ENCODE measurements around the gene CSTPP1.
A peak's percentile ranks its signal among the peaks of the same experiment; 100 is the strongest.
"Not testable (repeated sequence)": the region's sequence is repeated elsewhere in the genome, so short reads cannot be mapped to it uniquely, and the experiment has no call there.

Gene CSTPP1

DNA sequence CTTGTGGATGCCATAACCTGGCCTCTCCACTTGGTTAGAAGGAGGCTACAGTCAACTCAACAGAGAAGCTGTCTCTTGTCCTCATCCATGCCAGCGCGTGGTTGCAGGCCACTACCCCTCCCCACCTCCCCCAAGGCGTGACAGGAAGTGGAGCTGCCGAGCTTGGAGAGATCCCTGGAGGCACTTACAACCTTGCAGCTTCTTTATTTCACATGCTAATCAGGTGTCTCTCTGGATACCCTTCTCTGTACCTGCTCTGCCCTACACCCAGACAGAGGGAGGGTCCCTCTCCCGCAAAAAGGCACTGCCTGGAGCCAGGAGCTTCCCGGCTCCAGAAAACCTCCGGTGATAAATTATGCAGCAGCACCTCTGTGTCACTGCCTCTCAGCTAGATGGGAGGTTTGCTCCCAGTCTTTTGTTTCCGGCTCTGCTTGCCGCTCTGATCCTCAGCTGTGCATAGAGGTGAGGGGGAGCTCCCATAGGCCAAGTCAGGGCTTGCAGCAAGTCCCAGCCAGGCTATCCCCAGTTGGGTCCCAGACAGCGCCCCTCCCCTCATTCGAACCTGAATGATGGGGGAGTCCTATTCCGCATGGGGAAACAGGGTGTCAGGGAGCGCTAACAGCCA, 23.9 kb upstream of the CSTPP1 start:
- DNase-seq (ENCODE audit: low spot score) = no peak

DNA sequence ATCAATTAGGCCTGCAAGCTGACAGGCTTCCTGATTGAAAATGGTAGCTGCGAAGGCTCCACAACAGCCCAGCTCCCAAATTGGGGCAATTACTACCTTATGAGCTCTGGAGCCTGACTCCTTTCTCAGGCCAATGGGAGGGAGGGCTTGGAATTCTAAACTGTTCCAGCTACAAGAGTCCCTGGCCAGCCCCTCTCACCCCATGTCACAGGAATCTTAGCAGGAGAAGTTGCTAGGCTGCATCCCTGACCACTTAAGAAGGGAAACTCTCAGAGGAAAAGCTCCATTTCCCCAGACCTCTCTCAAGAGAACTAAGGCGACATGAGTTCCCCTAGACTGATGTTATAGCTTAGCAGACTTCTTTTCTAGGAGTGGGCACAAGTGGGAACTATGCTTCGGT, 23.1 kb upstream of the CSTPP1 start:
- DNase-seq (ENCODE audit: low spot score) = no peak

DNA sequence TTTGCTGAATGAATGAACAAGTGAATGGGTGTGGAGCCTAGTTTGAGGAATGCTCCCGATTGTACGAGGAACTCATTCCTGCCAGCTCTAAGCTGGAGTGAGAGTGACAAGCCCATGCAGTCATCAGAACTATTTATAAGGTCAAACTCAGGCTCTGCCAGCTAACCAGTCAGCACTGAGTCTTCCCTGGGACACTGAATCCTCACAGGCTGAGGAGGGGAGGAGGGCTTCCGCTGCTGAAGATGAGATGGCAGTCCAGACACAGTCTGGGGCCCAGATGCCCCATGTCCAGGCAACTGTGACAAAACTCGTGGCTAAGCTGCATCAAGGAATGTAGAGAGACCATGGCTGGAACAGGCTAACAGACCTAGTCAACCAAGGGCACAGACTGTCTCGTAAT, 22.2 kb upstream of the CSTPP1 start:
- DNase-seq (ENCODE audit: low spot score) = no peak

DNA sequence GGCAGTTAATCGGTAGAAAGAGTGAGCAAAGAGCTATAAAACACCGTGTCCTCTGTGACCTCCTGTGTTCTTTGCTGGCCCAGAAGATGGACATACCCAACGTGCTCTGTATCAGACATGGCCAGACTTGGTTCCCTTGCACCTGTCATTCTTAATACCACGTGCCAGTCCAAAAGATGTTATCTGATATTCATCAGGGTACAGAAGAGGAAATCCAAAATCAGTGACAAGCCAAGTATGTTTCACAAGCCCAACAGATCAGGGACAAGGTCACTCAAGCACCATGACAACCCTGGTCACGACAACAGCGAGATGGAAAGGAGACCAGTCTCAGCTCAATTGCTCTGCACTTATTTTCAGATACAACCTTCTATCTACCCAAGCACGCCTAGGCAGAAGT, 21.7 kb upstream of the CSTPP1 start:
- DNase-seq (ENCODE audit: low spot score) = no peak

DNA sequence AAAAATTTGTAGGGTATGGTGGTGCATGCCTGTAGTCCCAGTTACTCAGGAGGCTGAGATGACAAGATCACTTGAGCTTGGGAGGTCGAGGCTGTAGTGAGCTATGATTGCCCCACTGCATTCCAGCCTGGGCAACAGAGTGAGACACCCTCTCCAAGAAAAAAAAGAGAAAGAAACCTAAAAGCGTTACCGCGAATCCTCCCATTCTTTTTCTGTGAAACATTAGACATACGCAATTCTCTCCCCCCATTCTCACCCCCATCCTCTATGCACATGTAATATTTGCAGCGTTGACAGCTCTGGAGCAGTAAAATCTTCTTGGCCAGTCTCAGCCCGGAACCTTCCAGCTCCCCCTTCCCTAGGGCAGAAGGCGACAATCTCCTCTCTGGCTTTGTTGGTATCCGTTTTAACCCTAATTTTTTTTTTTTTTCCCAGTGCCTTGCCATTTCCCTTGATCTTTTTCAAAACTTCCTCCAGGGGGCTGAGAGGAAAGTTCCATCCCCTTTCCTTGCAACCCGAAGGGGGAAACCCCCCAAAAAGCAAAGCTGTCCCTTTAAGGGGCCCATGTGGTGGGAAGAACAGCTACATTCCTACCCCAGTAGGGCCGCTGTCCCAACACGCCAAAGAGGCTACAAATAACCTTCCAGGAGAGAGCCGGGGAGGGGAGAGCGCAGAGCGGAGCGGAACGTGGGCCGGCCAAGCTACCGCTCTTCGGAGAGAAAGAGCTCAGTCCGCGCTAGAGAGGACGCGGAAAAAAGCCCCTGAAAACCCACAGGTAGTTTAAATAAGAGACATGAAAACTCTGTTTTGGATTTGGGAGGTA, 20.1 kb upstream of the CSTPP1 start:
- no peak for DNase-seq (ENCODE audit: low spot score)

DNA sequence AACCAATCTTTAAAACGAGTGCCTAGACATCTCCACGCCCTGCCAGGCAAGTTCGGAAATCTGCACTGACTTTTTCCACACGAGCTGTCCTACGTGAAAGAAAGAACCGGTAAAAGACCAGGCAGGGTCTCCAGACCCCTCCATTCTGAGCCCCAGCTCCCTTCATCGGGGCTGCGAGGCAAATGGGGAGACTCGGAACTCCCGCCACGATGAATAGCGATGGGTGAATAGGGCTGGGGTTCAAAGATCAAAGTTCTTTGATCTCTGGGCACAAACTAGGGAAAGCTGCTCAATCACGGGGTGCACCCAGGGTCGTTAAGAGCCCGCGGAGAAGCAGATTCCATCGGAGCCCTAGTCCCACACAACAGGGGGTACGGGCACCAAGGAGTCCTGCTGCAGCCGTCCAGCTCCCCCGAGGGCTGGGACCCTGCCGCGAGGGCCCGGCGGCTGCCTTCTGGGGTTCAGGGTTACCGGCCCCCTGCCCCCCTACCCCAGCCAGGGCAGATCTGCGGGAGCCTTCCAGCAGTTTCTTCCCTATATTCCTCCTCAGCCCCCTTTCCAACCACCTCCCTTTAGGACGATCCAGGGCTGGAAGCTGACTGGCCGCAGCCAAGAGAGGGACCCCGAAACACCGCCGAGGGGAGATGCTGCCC, 19.3 kb upstream of the CSTPP1 start:
- DNase-seq (ENCODE audit: low spot score) = no peak

DNA sequence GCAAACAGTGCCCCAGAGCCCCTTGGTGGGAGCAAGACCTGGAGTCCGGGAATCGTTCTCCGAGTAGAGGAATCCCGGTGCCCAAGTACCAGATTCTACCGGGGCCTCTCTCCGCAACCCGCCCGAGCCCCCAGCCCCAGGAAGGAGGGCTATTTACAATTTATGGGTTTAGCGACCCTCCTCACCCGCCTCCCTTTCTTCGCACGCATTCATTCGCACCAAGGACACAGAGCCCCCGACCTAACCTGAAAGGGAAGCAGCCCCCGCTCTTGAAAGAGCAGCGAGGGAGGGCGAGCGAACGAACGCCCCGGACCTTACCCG, 18.8 kb upstream of the CSTPP1 start:
- DNase-seq (ENCODE audit: low spot score) = no peak

DNA sequence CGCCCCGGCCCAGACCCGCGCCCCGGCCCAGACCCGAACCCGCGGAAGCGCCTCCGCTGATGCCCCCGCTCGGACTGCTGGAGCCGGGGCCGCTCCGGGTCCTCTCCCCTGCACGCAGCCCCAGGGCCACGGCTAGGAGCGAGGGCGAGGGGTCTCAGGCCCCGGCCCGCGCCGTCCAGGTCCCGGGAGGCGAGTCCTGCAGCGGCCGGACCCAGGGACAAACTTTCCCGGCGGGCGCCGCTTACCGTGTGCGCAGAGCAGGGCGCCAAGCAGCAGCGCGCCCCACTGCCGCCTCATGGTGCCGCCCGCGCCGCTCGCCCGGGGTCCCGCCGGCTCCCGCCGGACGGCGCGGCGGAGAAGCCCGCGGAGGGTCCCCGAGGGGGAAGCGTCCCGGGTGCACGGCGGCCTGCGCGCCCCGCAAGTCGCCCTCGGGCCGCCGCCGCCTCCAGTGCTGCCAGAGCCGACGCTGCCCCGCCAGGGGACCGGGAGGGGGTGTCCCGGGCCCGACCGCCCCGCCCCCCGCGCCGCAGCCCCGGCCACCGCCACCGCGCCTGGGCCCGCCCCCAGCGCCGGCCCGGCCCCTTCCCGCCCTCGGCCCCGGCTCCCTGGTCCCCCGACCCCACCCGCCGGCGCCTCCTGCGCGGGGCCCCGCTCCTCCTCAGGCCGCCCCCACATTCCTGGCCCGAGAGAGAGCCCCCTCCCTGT, 18.3 kb upstream of the CSTPP1 start, which contains the start of gene LRP4:
Gene LRP4 (minus strand): TSS at position 468 of the 705 bp plus-strand sequence. CDS start 171 bp downstream, at position 297.
- DNase-seq (ENCODE audit: low spot score) = no peak

DNA sequence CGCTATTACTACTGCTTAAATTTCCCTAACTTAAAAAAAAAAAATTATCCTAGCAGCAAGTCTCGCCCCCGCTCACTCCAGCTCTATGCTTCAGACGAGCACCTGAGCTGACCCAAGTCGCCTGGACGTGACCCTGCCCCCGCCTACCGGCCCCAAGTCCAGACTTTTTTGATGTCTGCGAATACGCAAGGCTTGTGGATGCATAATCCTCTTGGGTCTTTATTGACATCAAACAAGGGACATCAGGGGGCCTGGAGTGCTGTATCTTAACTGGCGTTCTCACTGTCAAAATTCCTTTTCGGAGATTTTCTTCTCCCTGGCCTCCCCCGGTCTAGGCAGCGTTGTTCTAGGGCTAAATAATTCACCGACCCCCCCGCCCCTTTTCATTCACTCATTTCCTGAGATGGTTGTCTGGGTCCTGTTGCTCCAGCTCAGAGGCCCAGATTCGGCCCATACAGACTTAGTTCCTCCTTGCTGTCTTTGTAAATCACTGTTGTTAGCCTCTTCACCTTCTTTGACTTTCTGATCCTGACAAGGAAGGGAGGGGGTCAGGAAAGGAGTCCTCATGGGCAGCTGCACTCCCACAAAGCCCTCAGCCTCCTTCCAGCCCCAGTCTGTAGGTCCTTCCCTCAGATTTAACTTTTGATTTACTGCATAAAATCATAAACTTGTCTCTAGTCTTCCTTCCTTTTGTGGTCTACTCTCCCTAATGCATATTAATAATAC, 17.6 kb upstream of the CSTPP1 start:
- no peak for DNase-seq (ENCODE audit: low spot score)

DNA sequence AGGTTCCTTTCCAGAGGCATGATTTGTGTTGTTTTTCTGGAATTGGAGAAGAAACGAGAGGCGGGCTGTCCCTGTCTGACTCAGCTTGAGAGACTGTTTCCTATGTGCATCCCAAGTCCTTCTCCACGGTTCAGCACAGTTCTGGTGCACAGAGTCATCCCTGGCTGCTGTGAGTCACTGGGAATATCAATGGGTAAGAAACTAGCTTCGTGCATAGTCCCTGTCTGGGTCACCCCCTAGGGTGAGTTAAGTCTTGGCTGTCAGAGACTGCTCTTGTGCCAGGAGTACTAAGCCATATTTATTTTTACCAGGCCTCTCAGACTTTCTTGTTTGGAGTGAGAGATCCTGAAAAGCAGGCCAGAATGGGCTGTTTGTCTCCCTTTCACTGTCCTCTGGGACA, 15.8 kb upstream of the CSTPP1 start:
- DNase-seq (ENCODE audit: low spot score) = no peak

DNA sequence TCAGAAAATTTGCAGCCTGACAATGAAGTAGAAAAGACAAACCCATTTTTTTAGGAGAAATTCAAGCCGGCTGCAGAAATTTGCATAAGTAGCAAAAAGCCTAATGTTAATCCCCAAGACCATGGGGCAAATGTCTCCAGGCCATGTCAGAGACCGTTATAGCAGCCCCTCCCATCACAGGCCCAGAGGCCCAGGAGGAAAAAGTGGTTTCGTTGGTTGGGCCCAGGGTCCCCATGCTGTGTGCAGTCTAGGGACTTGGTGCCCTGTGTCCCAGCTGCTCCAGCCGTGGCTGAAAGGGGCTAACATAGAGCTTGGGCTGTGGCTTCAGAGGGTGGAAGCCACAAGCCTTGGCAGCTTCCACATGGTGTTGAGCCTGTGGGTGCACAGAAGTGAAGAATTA, 8.6 kb upstream of the CSTPP1 start:
- not testable (repeated sequence) for DNase-seq (ENCODE audit: low spot score)

DNA sequence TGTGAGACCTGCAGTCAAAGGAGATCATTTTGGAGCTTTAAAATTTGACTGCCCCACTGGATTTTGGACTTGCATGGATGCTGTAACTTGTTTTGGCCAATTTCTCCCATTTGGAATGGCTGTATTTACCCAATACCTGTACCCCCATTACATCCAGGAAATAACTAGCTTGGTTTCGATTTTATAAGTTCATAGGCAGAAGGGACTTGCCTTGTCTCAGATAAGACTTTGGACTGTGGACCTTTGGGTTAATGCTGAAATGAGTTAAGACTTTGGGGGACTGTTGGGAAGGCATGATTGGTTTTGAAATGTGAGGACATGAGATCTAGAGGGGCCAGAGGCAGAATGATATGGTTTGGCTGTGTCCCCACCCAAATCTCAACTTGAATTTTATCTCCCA, 7.9 kb upstream of the CSTPP1 start:
- DNase-seq (ENCODE audit: low spot score) = not testable (repeated sequence)

DNA sequence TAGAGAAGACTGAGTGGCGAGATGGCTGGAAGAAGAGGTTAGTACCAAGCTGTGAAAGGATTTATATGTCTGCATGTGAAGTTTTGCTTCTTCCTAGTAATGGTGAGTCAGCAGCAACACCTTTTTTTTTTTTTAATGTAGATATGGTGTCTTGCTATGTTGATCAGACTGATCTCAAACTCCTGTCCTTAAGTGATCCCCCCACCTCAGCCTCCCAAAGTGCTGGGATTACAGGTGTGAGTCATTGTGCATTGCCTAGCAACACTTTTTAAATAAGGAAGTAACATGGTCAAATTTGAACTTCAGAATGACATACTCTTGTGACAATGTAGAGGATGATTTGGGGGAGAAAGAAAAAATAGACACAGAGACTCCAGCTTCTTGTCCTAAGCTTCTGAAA, 6.5 kb upstream of the CSTPP1 start:
- DNase-seq (ENCODE audit: low spot score) = peak; percentile 50

DNA sequence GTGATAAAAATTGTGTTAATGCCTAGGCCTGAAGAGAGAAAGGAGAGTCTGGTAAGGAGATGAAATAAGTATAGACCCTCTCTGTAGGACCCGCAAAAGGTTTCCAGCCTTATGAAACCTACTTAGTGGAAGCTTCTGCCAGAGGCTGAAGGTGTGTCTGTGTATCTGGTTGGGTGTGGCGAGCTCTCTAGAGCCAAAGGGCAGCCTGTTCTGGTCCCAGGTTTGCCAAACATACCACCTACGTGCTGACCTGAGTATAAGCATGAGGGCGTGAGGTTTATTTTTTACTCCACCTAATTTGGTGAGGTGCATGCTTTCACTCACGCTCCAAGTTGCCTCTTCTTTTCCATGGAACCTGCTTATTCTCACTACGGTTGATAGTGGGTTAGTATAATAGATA, 5.6 kb downstream of the CSTPP1 start:
- DNase-seq (ENCODE audit: low spot score) = no peak

DNA sequence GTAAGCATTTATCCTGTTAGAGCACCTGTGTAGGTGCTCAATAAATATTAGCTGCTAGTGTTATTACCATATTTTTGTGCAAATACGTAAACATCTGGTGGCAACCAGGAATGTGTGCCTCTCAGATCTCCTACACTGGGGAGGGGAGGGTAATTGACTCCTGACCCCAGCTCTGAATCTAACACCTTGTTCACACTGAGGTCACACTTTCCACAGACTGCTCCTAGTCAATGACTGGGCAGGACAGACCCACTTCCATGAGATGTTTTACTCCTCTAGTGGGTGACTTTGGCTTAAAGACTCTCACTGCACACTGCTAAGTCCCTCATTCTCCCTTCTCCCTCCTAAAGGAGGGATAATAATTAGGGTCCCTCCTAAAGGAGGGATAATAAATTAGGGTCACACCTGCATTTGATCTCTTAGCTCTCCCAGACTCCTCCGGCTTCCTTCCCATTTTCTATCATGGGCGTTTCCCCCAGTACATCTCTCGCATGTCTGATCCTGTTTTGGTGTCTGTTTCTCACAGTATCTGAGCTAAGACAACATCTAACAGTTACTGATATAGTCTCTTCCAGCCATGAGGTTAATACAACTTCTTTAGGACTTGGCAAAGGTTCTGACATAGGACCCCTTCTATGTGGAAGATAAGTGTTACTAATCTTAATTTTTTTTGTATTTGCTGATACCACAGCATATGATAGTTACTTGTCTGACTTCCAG, 8.0 kb downstream of the CSTPP1 start:
- DNase-seq (ENCODE audit: low spot score) = no peak

DNA sequence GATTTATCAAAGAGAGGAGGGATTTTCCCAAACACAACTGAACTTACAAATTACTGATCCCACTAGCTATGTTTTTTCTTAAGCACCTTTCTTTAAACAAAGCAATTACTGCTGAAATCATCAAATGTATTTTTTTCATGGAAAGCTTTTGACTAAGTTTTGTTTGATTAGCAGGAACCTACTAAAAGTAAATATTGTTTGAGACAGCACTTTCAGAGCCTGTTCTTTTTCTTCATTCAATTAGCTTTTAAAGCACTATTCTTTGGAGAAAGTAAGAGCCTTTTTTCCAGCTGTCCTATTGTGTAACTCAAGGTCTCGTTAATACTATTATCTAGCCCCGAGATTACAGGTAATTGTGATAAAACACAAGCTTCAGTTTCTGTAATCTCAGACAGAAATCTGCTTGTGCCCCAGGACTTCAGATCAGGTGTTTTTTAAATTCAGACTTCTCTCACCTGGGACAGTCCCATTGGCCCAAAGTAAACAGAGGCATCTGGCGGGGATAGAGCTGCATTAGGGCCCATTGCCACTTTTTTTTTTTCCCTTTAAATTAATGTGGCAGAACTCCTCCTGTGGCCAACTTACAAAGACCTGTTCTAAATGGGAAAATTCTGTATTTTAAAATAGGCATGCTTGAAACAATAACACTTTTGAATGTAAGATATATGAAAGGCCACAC, 11.0 kb downstream of the CSTPP1 start:
- no peak for DNase-seq (ENCODE audit: low spot score)

DNA sequence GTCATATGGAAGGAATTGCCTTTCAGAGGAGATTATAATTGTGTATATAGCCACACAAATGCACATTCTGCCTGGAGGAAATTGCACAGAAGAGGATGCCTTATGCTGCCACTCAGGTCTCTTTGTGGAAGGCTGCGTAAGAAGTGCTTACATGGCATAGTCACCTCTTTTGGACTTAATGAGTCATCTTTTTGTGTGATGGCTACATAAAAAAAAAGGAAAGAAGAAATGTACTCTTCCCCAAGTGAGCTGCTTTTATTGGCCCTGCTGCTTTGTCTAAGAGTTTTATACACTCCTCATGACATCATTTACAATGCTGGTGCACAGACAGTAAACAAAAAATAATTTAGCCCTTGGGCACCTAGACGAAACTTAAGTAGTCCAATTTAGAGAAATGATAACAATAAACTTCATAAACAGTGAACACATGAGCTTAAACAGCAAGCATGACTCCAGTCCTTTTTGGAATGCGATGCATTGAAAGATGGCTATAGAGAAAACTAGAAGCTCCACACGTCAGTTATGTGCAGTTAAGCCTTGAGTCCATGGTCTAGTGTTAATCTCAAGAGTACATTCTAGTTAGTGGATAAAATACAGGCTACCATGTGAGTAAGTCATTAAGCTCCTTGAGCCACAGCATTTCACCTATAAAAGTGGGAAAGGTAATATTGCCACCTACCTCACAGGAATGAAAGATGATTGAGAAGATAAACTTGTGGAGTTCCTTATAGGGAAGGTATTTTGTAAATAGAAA, 12.0 kb downstream of the CSTPP1 start:
- DNase-seq (ENCODE audit: low spot score) = no peak

DNA sequence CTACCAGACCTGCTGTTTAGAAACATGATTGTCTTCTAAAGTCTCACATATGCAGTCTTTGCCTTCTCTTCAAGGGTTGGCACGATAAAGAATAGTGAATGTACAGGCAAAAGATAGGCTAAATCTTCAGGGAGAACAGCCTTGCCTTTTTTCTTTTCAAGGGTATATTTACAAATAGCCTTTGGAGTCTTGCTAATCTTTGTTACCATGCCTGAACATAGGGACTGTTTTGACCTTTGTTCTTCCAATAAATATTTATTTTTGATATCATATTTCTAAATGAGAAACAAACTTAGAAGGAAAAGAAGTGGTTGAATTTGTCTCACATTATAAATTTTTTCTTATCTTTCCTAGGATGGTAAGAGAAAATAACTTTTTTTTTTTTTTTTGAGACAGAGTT, 12.7 kb downstream of the CSTPP1 start:
- DNase-seq (ENCODE audit: low spot score) = no peak

DNA sequence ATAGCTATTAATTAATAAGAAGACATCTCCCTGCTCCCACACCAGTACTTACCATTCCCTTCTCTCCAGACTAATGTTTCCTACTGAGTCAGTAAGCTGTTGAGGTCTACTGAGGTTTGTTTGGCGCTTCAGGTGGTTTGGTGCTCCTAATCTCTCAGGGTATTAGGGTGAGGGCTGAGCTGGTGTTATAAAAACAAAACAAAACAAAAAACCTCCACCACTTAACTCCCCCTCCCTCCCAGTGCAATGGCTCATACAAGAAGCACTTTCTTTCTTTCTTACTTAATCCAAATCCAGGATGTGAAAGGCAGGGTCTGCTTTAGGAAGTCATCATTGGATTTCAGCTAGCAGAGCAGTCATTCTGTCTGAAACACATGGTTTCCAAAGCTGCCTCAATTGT, 15.3 kb downstream of the CSTPP1 start:
- no peak for DNase-seq (ENCODE audit: low spot score)

DNA sequence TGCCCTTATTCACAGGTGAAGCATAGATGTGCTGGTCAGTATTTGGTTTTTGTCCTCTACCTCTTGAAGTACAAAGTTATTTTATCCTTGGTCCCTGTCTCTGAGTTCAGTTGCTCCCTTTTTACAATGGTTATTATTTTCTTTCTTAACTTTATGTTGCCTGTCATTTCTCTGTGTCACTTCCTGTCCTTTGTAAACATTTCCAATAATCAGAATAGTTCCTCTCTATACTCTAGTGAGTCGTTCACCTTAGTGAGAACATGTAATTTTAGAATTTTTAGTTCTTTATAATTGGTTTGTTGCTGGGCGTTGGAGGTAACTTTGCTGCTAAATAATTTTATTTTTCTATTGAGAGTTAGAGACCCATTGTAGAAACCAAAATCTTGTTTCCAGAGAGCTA, 16.0 kb downstream of the CSTPP1 start:
- DNase-seq (ENCODE audit: low spot score) = no peak
